ENCODE data around the gene KCNF1. TPM values are rescaled to one million over a fixed set of nuclear protein-coding genes. Genes with fewer than 3 reads are reported as not detected.

The KCNF1 gene
- total and polyA plus RNA-seq, 4 donors, result 0.06 to 0.83 (median 0.26) TPM

GRCh38 chr2:10939058-10939457 is 27.3 kb downstream of the KCNF1 start:
- no peak for ATAC-seq (ENCODE audit: insufficient read depth, low FRiP score)
- no peak overlapping the region for H3K4me3 ChIP-seq
- 98 to 99% methylated on average over 3 of the region's 3 CpGs for WGBS, 2 donors
- peaks cover 0 to 7% (median 3%) of the 10 kb centered on the region in 4 donors for H3K9me3 ChIP-seq (ENCODE audit: control insufficient read depth in 4 of 4, insufficient read depth in 3 of 4, low read length in 3 of 4)
- H3K4me1 ChIP-seq (ENCODE audit: control insufficient read depth in 5 of 5, insufficient read depth in 5 of 5, low read length in 5 of 5), result peaks cover 0 to 13% (median 5%) of the 10 kb centered on the region in 5 donors
- no peak overlapping the region for H3K27ac ChIP-seq (ENCODE audit: low read depth in 1 of 2, low read length in 1 of 2)
- TF ChIP-seq CTCF (IDR thresholded peaks at IDR 0.05; ENCODE audit: control extremely low read depth, extremely low read depth), result no peak
- H3K27me3 ChIP-seq (ENCODE audit: control insufficient read depth in 3 of 3, insufficient read depth in 3 of 3, low read length in 2 of 3), result no peaks in the 10 kb centered on the region
- DNase-seq, result no peak
- H3K9ac ChIP-seq (ENCODE audit: insufficient read depth in 1 of 2, low read length in 2 of 2), result no peak overlapping the region
- H3K36me3 ChIP-seq (ENCODE audit: control insufficient read depth in 4 of 4, insufficient read depth in 4 of 4, low read length in 4 of 4), result no peaks in the 10 kb centered on the region

GRCh38 chr2:10940596-10940995 is 28.9 kb downstream of the KCNF1 start:
- H3K27me3 ChIP-seq (ENCODE audit: control insufficient read depth in 3 of 3, insufficient read depth in 3 of 3, low read length in 2 of 3), result no peaks in the 10 kb centered on the region
- DNase-seq (no peak), ATAC-seq (ENCODE audit: insufficient read depth, low FRiP score) (no peak)
- no peak overlapping the region for H3K27ac ChIP-seq (ENCODE audit: low read depth in 1 of 2, low read length in 1 of 2)
- no peak overlapping the region for H3K9ac ChIP-seq (ENCODE audit: insufficient read depth in 1 of 2, low read length in 2 of 2)
- 75 to 77% methylated on average over 2 of the region's 2 CpGs for WGBS, 2 donors
- no peak overlapping the region for H3K4me3 ChIP-seq
- H3K4me1 ChIP-seq (ENCODE audit: control insufficient read depth in 5 of 5, insufficient read depth in 5 of 5, low read length in 5 of 5), result peaks cover 0 to 5% (median under 1%) of the 10 kb centered on the region in 5 donors
- H3K36me3 ChIP-seq (ENCODE audit: control insufficient read depth in 4 of 4, insufficient read depth in 4 of 4, low read length in 4 of 4), result no peaks in the 10 kb centered on the region
- H3K9me3 ChIP-seq (ENCODE audit: control insufficient read depth in 4 of 4, insufficient read depth in 3 of 4, low read length in 3 of 4), result peaks cover 0 to 7% (median 3%) of the 10 kb centered on the region in 4 donors
- TF ChIP-seq CTCF (IDR thresholded peaks at IDR 0.05; ENCODE audit: control extremely low read depth, extremely low read depth), result no peak

DNA sequence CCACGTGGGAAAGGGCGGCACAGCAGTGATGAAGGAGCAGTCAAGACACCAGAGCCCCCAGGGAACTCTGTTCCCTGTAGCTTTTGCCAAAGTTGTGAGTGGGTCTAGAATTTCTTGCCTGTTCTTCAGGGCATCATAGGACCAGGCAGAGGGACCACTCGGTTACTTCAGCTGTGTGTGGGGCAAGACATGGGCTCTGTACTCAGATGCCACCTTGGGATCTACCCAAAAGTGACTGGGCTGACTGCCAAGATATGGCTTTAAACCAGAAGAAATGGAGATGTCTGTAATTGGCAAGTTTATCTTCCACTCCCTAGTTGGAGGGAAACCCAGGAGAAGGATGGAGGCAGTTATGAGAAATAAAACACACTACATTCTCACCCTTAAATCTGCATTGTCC is 29.6 kb downstream of the KCNF1 start:
- Histone ChIP-seq H3K36me3 (ENCODE audit: control insufficient read depth in 4 of 4, insufficient read depth in 4 of 4, low read length in 4 of 4) (no peaks in the 10 kb centered on the region), H3K27me3 (ENCODE audit: control insufficient read depth in 3 of 3, insufficient read depth in 3 of 3, low read length in 2 of 3) (no peaks in the 10 kb centered on the region), H3K4me1 (ENCODE audit: control insufficient read depth in 5 of 5, insufficient read depth in 5 of 5, low read length in 5 of 5) (peaks cover 0 to under 1% (median 0%) of the 10 kb centered on the region in 5 donors), H3K27ac (ENCODE audit: low read depth in 1 of 2, low read length in 1 of 2) (no peak overlapping the region), H3K9me3 (ENCODE audit: control insufficient read depth in 4 of 4, insufficient read depth in 3 of 4, low read length in 3 of 4) (peaks cover 0 to 7% (median 3%) of the 10 kb centered on the region in 4 donors), H3K4me3 (no peak overlapping the region), H3K9ac (ENCODE audit: insufficient read depth in 1 of 2, low read length in 2 of 2) (no peak overlapping the region)
- no peak for TF ChIP-seq CTCF (IDR thresholded peaks at IDR 0.05; ENCODE audit: control extremely low read depth, extremely low read depth)
- DNase-seq (no peak), ATAC-seq (ENCODE audit: insufficient read depth, low FRiP score) (no peak)
- 76 to 78% methylated on average over 3 of the region's 3 CpGs for WGBS, 2 donors

- Histone ChIP-seq H3K27ac (ENCODE audit: low read depth in 1 of 2, low read length in 1 of 2) (no peak overlapping the region), H3K9ac (ENCODE audit: insufficient read depth in 1 of 2, low read length in 2 of 2) (no peak overlapping the region), H3K27me3 (ENCODE audit: control insufficient read depth in 3 of 3, insufficient read depth in 3 of 3, low read length in 2 of 3) (no peaks in the 10 kb centered on the region), H3K36me3 (ENCODE audit: control insufficient read depth in 4 of 4, insufficient read depth in 4 of 4, low read length in 4 of 4) (no peaks in the 10 kb centered on the region), H3K4me3 (no peak overlapping the region), H3K4me1 (ENCODE audit: control insufficient read depth in 5 of 5, insufficient read depth in 5 of 5, low read length in 5 of 5) (peaks cover 0 to 3% (median 0%) of the 10 kb centered on the region in 5 donors), H3K9me3 (ENCODE audit: control insufficient read depth in 4 of 4, insufficient read depth in 3 of 4, low read length in 3 of 4) (peaks cover 0 to 3% (median 0%) of the 10 kb centered on the region in 4 donors)
- no peak for TF ChIP-seq CTCF (IDR thresholded peaks at IDR 0.05; ENCODE audit: control extremely low read depth, extremely low read depth)
- ATAC-seq (ENCODE audit: insufficient read depth, low FRiP score) (no peak), DNase-seq (no peak)
- 80 to 87% methylated on average over 5 of the region's 5 CpGs for WGBS, 2 donors
Measured at GRCh38 chr2:10944799-10945198, 33.1 kb downstream of the KCNF1 start.

Measured in lung (tissue), 12 donors.